PC-3 (cell line): ENCODE results near the gene DNASE1L2. TPM values are rescaled to one million over a fixed set of nuclear protein-coding genes. Genes with fewer than 3 reads are reported as not detected.
"Not testable (repeated sequence)": the region's sequence is repeated elsewhere in the genome, so short reads cannot be mapped to it uniquely, and the experiment has no call there.

Experiments
- ATAC-seq: fragments of 200-7000 bp; cut with Tn5 transposase; 2 replicates; pipeline ENCODE4 v1.9.1; 2020; ENCODE audit warnings: mild to moderate bottlenecking, moderate library complexity
- BruUV-seq: library from RNA; stranded (reverse); fragments of 400-500 nt; replicated peaks from 2 replicates; lab custom pipeline; 2021; lab: Mats Ljungman, UMichigan
- CTCF ChIA-PET: fragments of 300-600 bp; sonication (Branson Sonifier 250); formaldehyde crosslinking; loops from one replicate; lab custom pipeline; 2022; ENCODE audit warnings: antibody characterized with exemption; lab: Charles Lee
- POLR2A ChIA-PET: fragments of 300-600 bp; sonication (Branson Sonifier 250); formaldehyde crosslinking; loops from one replicate; lab custom pipeline; 2022; ENCODE audit warnings: antibody characterized with exemption; ENCODE audit not compliant: unreplicated experiment; lab: Charles Lee
- DNase-seq: peaks from one replicate; pipeline ENCODE4 v3.0.0-alpha.2; 2015
- H2AFZ ChIP-seq: fragments of 300-600 bp; sonication (generic); 2 replicates; pipeline ENCODE4 v1.6.0; 2016; ENCODE audit warnings: antibody characterized with exemption, low read length
- H3F3A ChIP-seq: fragments of 300-600 bp; sonication (generic); one replicate; pipeline ENCODE4 v1.6.0; 2017; ENCODE audit warnings: antibody characterized with exemption, low read length, control low read depth, mild to moderate bottlenecking; ENCODE audit not compliant: unreplicated experiment
- H3K27ac ChIP-seq: fragments of 300-600 bp; sonication (generic); 2 replicates; pipeline ENCODE4 v1.5.1; 2016; ENCODE audit warnings: mild to moderate bottlenecking, low read length
- H3K27me3 ChIP-seq: fragments of 300-600 bp; sonication (generic); 2 replicates; pipeline ENCODE4 v1.6.1; 2016; ENCODE audit warnings: low read length, mixed read lengths
- H3K36me3 ChIP-seq: fragments of 300-600 bp; sonication (generic); 2 replicates; pipeline ENCODE4 v1.6.1; 2016; ENCODE audit warnings: low read depth, mixed run types, low read length, mixed read lengths
- H3K4me1 ChIP-seq: fragments of 300-600 bp; sonication (generic); 2 replicates; pipeline ENCODE4 v1.5.1; 2016; ENCODE audit warnings: low read length; ENCODE audit not compliant: insufficient read depth
- H3K4me2 ChIP-seq: fragments of 300-600 bp; sonication (generic); 2 replicates; pipeline ENCODE4 v1.6.0; 2016; ENCODE audit warnings: low read length
- H3K4me3 ChIP-seq: fragments of 300-600 bp; sonication (generic); 2 replicates; pipeline ENCODE4 v1.5.1; 2016; ENCODE audit warnings: mild to moderate bottlenecking, low read length, mixed read lengths
- H3K79me2 ChIP-seq: fragments of 300-600 bp; sonication (generic); 2 replicates; pipeline ENCODE4 v1.6.1; 2017; ENCODE audit warnings: low read length, mixed read lengths
- H3K9ac ChIP-seq: fragments of 300-600 bp; sonication (generic); 2 replicates; pipeline ENCODE4 v1.6.0; 2016; ENCODE audit warnings: mild to moderate bottlenecking, low read length
- H3K9me2 ChIP-seq: fragments of 300-600 bp; sonication (generic); replicated peaks from 2 replicates; pipeline ENCODE4 v1.6.1; 2016; ENCODE audit warnings: mixed run types, low read length, mixed read lengths
- H3K9me3 ChIP-seq: fragments of 300-600 bp; sonication (generic); 2 replicates; pipeline ENCODE4 v1.6.1; 2016; ENCODE audit warnings: low read length, mixed read lengths
- H4K20me1 ChIP-seq: fragments of 300-600 bp; sonication (generic); 2 replicates; pipeline ENCODE4 v1.6.1; 2016; ENCODE audit warnings: low read length, mixed read lengths
- CTCF ChIP-seq: fragments of 300-600 bp; sonication (generic); conservative IDR thresholded peaks from 2 replicates; pipeline ENCODE4 v1.5.1; 2017; ENCODE audit warnings: antibody characterized with exemption, low read depth, mild to moderate bottlenecking, low read length
- EZH2 ChIP-seq: fragments of 300-600 bp; sonication (generic); IDR thresholded peaks from one replicate; pipeline ENCODE4 v1.6.1; 2017; ENCODE audit warnings: antibody characterized with exemption, mild to moderate bottlenecking, low read length; ENCODE audit not compliant: unreplicated experiment
- EZH2phosphoT487 ChIP-seq: fragments of 300-600 bp; sonication (generic); IDR thresholded peaks from 2 replicates; pipeline ENCODE4 v1.6.1; 2018; ENCODE audit warnings: mild to moderate bottlenecking, antibody characterized with exemption, low read length, borderline replicate concordance
- intact Hi-C: fragments of 100-400 bp; cut with micrococcal nuclease; formaldehyde crosslinking; loops from 2 replicates; pipeline ENCODE4 v1.9.0; 2023
- total RNA-seq: library from RNA; depleted of rRNA; stranded (reverse); fragments of >200 nt; gene quantifications from 2 replicates; pipeline ENCODE4 v1.2.3, GENCODE V29; 2014

Gene DNASE1L2
- total RNA-seq, 1 experiment from 2014 or later = 2.7 TPM

- H2AFZ ChIP-seq = peak overlapping the region; percentile 82
- H3K9me3 ChIP-seq, H3K9me2 ChIP-seq, intact Hi-C loops, H3F3A ChIP-seq, CTCF ChIA-PET, BruUV-seq, H3K27me3 ChIP-seq, POLR2A ChIA-PET, DNase-seq: not testable (repeated sequence)
- H3K27ac ChIP-seq = peak overlapping the region; percentile 89
- peaks cover 21% of the 10 kb centered on the region for H3K36me3 ChIP-seq
- H3K4me3 ChIP-seq = peak overlapping the region; percentile 80
- ATAC-seq = peak; percentile 66
- H3K79me2 ChIP-seq = peaks cover 74% of the 10 kb centered on the region
- H3K4me2 ChIP-seq = peak overlapping the region; percentile 93
- H4K20me1 ChIP-seq = peaks cover 33% of the 10 kb centered on the region
- H3K4me1 ChIP-seq = peaks cover 13% of the 10 kb centered on the region
- H3K9ac ChIP-seq = peak overlapping the region; percentile 95
These were observed 31.3 kb downstream of the DNASE1L2 start for GRCh38 chr16:2267505-2267912.

GRCh38 chr16:2267913-2268666 is 31.8 kb downstream of the DNASE1L2 start, which contains the start of gene RNPS1:
Gene RNPS1, minus strand, starts transcription at chr16:2268126. Its CDS starts 3,483 bp downstream, at chr16:2264643.
- H3K27ac ChIP-seq = peak within 1 kb of the TSS; percentile 89
- intact Hi-C loops = no loop called here
- no peak for TF ChIP-seq CTCF
- TF ChIP-seq EZH2 = no peak
- TF ChIP-seq EZH2phosphoT487 = no peak

GRCh38 chr16:2270070-2270462 is 33.8 kb downstream of the DNASE1L2 start:
- H3K9me2 ChIP-seq = no peaks in the 10 kb centered on the region
- DNase-seq (no peak), ATAC-seq (no peak)
- H3K9ac ChIP-seq = no peak overlapping the region
- H3K4me3 ChIP-seq = no peak overlapping the region
- H2AFZ ChIP-seq = no peak overlapping the region
- peaks cover 6% of the 10 kb centered on the region; the same call in 1 of the 2 replicates for H3K36me3 ChIP-seq
- no peak for TF ChIP-seq EZH2
- no peak for TF ChIP-seq CTCF
- no peak for TF ChIP-seq EZH2phosphoT487
- no peaks in the 10 kb centered on the region for H3K9me3 ChIP-seq
- peaks cover 48% of the 10 kb centered on the region for H3K79me2 ChIP-seq
- POLR2A ChIA-PET = no interaction called here
- peaks cover 16% of the 10 kb centered on the region for H4K20me1 ChIP-seq
- peaks cover 13% of the 10 kb centered on the region for H3K4me1 ChIP-seq
- BruUV-seq = no TSS peak
- H3K4me2 ChIP-seq = peak overlapping the region; percentile 93; the same call in 1 of the 2 replicates
- no peaks in the 10 kb centered on the region for H3F3A ChIP-seq
- intact Hi-C loops = no loop called here
- CTCF ChIA-PET = no interaction called here
- no peaks in the 10 kb centered on the region for H3K27me3 ChIP-seq
- no peak overlapping the region for H3K27ac ChIP-seq

More at GRCh38 chr16:2267913-2268666, 31.8 kb downstream of the DNASE1L2 start, which contains the start of gene RNPS1:
- peak within 1 kb of the TSS; percentile 80 for H3K4me3 ChIP-seq
- H3K79me2 ChIP-seq = peaks cover 68% of the 10 kb centered on the region
- peak within 1 kb of the TSS; percentile 93 for H3K4me2 ChIP-seq
- H3K9me3 ChIP-seq = no peaks in the 10 kb centered on the region
- H3K36me3 ChIP-seq = peaks cover 17% of the 10 kb centered on the region; the same call in 1 of the 2 replicates
- DNase-seq (peak; percentile 92), ATAC-seq (peak; percentile 87)
- H3K9me2 ChIP-seq = no peaks in the 10 kb centered on the region
- H3K9ac ChIP-seq = peak within 1 kb of the TSS; percentile 95
- no TSS peak for BruUV-seq
- POLR2A ChIA-PET = no interaction called here
- CTCF ChIA-PET = no interaction called here
- peaks cover 29% of the 10 kb centered on the region for H4K20me1 ChIP-seq
- no peaks in the 10 kb centered on the region for H3F3A ChIP-seq
- H3K4me1 ChIP-seq = peaks cover 13% of the 10 kb centered on the region
- H3K27me3 ChIP-seq = no peaks in the 10 kb centered on the region
- H2AFZ ChIP-seq = peak within 1 kb of the TSS; percentile 82
